Keratinocyte (primary cell): Measurements from ENCODE around the gene SLAMF8. TPM values are rescaled to one million over a fixed set of nuclear protein-coding genes. Genes with fewer than 3 reads are reported as not detected.
A peak's percentile ranks its signal among the peaks of the same experiment; 100 is the strongest.

Source experiments
- DNase-seq: peaks from one replicate; pipeline ENCODE4 v3.0.0-alpha.2; 2011; ENCODE audit warnings: low read depth, missing footprints, low spot score
- FAIRE-seq: peaks from 2 replicates; lab custom pipeline; 2011; peaks lifted over from hg19 to GRCh38; lab: Jason Lieb, UNC
- H2AFZ ChIP-seq: 2 replicates; pipeline ENCODE4 v1.6.0; 2012; ENCODE audit warnings: low read length, control low read depth, inconsistent platforms; ENCODE audit not compliant: control insufficient read depth
- H3K27ac ChIP-seq: 2 replicates; pipeline ENCODE4 v1.5.1; 2011; ENCODE audit warnings: low read length; ENCODE audit not compliant: control insufficient read depth, insufficient read depth
- H3K27me3 ChIP-seq: 3 replicates; pipeline ENCODE4 v1.6.0; 2011; ENCODE audit warnings: low read length; ENCODE audit not compliant: control insufficient read depth, insufficient read depth; ENCODE audit errors: extremely low read depth
- H3K36me3 ChIP-seq, 2 experiments: 2 replicates in 1 of 2; 3 replicates in 1 of 2; pipeline ENCODE4 v1.5.1; 2011; ENCODE audit warnings: low read length in 2 of 2, mild to moderate bottlenecking in 1 of 2; ENCODE audit not compliant: control insufficient read depth in 2 of 2, insufficient read depth in 2 of 2; ENCODE audit errors: extremely low read depth in 1 of 2
- H3K4me1 ChIP-seq: 3 replicates; pipeline ENCODE4 v1.5.1; 2011; ENCODE audit warnings: low read length; ENCODE audit not compliant: control insufficient read depth, insufficient read depth; ENCODE audit errors: extremely low read depth
- H3K4me2 ChIP-seq: 3 replicates; pipeline ENCODE4 v1.6.0; 2011; ENCODE audit warnings: low read depth, low read length; ENCODE audit not compliant: control insufficient read depth, insufficient read depth; ENCODE audit errors: extremely low read depth
- H3K4me3 ChIP-seq, 3 experiments: fragments of 200-600 bp in 1 of 3; sonication (generic) in 1 of 3; 2 replicates in 2 of 3; 3 replicates in 1 of 3; pipeline ENCODE4 v1.5.1; 2011 to 2016; ENCODE audit warnings: low read length in 3 of 3, mild to moderate bottlenecking in 3 of 3, control low read depth in 2 of 3, inconsistent platforms in 1 of 3, low read depth in 1 of 3, mixed read lengths in 1 of 3, mixed run types in 1 of 3, moderate library complexity in 1 of 3; ENCODE audit not compliant: control insufficient read depth in 2 of 3, insufficient read depth in 2 of 3; ENCODE audit errors: extremely low read depth in 1 of 3
- H3K79me2 ChIP-seq: 2 replicates; pipeline ENCODE4 v1.6.0; 2012; ENCODE audit warnings: low read length; ENCODE audit not compliant: control insufficient read depth, insufficient read depth
- H3K9ac ChIP-seq: 3 replicates; pipeline ENCODE4 v1.6.0; 2011; ENCODE audit warnings: low read length; ENCODE audit not compliant: control insufficient read depth, insufficient read depth; ENCODE audit errors: extremely low read depth
- H3K9me1 ChIP-seq: 3 replicates; pipeline ENCODE4 v1.6.0; 2011; ENCODE audit warnings: low read length; ENCODE audit not compliant: control insufficient read depth, insufficient read depth; ENCODE audit errors: extremely low read depth
- H3K9me3 ChIP-seq: 2 replicates; pipeline ENCODE4 v1.5.1; 2012; ENCODE audit warnings: low read depth, low read length; ENCODE audit not compliant: control insufficient read depth
- H4K20me1 ChIP-seq: 3 replicates; pipeline ENCODE4 v1.6.0; 2011; ENCODE audit warnings: low read length; ENCODE audit not compliant: control insufficient read depth, insufficient read depth; ENCODE audit errors: extremely low read depth
- EZH2 ChIP-seq: IDR thresholded peaks from one replicate; pipeline ENCODE4 v1.6.1; 2012; ENCODE audit warnings: inconsistent platforms, mild to moderate bottlenecking, low read length, moderate library complexity
- dilution Hi-C: fragments of 300-500 bp; cut with MboI; formaldehyde crosslinking; loops from one replicate; pipeline ENCODE4 v1.7.0; 2020; ENCODE audit warnings: low sequenced_read_pairs; ENCODE audit not compliant: extremely low pct_ligation_motif_present
- polyA plus RNA-seq, 5 experiments: library from polyadenylated mRNA; depleted of rRNA in 3 of 5; stranded (reverse) in 3 of 5; stranded (forward) in 1 of 5; unstranded in 1 of 5; fragments of >200 nt; gene quantifications; 1 replicate in 1 of 5; 2 replicates in 3 of 5; 3 replicates in 1 of 5; pipeline versions ENCODE4 v1.2.1 to v1.2.3, GENCODE V29; 2011 to 2012; ENCODE audit warnings: missing spikeins in 2 of 5, low read depth in 1 of 5, low replicate concordance in 1 of 5
- TF ChIP-seq, protein P1 (sequence below), 3 experiments: IDR thresholded peaks in 1 of 3; conservative IDR thresholded peaks in 1 of 3; optimal IDR thresholded peaks in 1 of 3; 2 replicates in 2 of 3; 3 replicates in 1 of 3; pipeline versions ENCODE3 to v1.5.1; 2011; ENCODE audit warnings: low read length in 3 of 3, mild to moderate bottlenecking in 3 of 3, moderate library complexity in 2 of 3, control low read depth in 1 of 3, inconsistent platforms in 1 of 3; ENCODE audit not compliant: insufficient read depth in 2 of 3; ENCODE audit errors: extremely low read depth in 1 of 3

SLAMF8 gene
- polyA plus RNA-seq, 1 donor (not counting 4 experiments of a cell fraction or from before 2014, with no cell fraction given): not detected

DNA sequence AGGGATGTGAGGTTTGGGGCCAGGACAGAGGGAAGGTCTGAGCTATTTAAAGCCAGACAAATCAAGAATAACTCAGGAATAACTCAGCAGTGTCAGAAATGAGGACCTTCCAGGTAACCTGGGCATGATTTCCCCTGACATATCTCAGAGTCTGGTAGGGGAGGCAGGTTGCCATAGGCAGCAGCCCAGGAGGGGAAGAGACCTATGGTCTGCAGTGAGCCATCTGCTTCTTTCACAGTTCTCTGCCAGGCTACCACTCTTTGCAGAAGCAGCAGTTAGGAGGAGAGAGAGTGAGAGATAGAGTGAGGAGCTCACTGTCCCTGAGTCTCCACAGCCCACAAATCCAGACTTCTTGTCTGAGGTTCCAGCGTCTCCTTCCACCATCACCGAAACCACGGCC, 42.1 kb downstream of the SLAMF8 start:
- dilution Hi-C loops: no loop called here
- no peaks in the 10 kb centered on the region for H3K9me3 ChIP-seq
- no peak overlapping the region for H2AFZ ChIP-seq
- TF ChIP-seq, protein P1, sequence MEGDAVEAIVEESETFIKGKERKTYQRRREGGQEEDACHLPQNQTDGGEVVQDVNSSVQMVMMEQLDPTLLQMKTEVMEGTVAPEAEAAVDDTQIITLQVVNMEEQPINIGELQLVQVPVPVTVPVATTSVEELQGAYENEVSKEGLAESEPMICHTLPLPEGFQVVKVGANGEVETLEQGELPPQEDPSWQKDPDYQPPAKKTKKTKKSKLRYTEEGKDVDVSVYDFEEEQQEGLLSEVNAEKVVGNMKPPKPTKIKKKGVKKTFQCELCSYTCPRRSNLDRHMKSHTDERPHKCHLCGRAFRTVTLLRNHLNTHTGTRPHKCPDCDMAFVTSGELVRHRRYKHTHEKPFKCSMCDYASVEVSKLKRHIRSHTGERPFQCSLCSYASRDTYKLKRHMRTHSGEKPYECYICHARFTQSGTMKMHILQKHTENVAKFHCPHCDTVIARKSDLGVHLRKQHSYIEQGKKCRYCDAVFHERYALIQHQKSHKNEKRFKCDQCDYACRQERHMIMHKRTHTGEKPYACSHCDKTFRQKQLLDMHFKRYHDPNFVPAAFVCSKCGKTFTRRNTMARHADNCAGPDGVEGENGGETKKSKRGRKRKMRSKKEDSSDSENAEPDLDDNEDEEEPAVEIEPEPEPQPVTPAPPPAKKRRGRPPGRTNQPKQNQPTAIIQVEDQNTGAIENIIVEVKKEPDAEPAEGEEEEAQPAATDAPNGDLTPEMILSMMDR (optimal IDR thresholded peaks at IDR 0.05 in 1 of 3, IDR thresholded peaks at IDR 0.05 in 1 of 3, conservative IDR thresholded peaks at IDR 0.05 in 1 of 3; ENCODE audit: extremely low read depth in 1 of 3, insufficient read depth in 2 of 3, low read length in 3 of 3): no peak
- no peak for TF ChIP-seq EZH2
- H3K9me1 ChIP-seq: peaks cover 4% of the 10 kb centered on the region
- H4K20me1 ChIP-seq: no peaks in the 10 kb centered on the region
- DNase-seq (no peak), FAIRE-seq (peak; percentile 43)
- no peaks in the 10 kb centered on the region for H3K79me2 ChIP-seq
- no peak overlapping the region for H3K4me3 ChIP-seq
- no peaks in the 10 kb centered on the region for H3K36me3 ChIP-seq
- no peak overlapping the region for H3K9ac ChIP-seq
- no peaks in the 10 kb centered on the region for H3K27me3 ChIP-seq
- H3K4me2 ChIP-seq: peak overlapping the region; percentile 25
- H3K27ac ChIP-seq: peak overlapping the region; percentile 32
- peaks cover 74% of the 10 kb centered on the region for H3K4me1 ChIP-seq

DNA sequence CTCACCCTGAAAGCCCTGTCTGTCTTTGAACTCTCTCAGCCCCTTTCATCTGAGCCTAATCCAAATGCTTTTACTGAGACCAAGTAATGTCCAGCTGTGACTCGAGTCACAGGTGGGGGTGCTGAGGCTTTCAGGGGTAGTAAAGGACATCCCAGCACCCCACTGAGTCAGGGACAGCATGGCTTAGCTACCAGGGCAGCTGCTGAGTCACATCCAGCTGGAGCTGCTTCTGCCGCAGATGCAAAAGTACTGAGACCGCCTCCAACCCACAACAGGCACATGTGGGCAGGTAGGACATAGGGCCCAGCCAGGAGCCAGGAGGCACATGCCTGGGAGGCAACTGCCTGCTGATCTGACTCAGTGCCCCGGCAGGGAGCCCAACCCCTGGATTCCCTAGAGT, 42.5 kb downstream of the SLAMF8 start:
- Histone ChIP-seq H4K20me1 (no peaks in the 10 kb centered on the region), H3K4me1 (peaks cover 74% of the 10 kb centered on the region), H3K9me1 (peaks cover 4% of the 10 kb centered on the region), H3K36me3 (no peaks in the 10 kb centered on the region), H3K9me3 (no peaks in the 10 kb centered on the region), H3K27me3 (no peaks in the 10 kb centered on the region), H3K9ac (no peak overlapping the region), H2AFZ (no peak overlapping the region), H3K27ac (peak overlapping the region; percentile 46), H3K4me3 (no peak overlapping the region), H3K4me2 (peak overlapping the region; percentile 34), H3K79me2 (no peaks in the 10 kb centered on the region)
- TF ChIP-seq, protein P1 (optimal IDR thresholded peaks at IDR 0.05 in 1 of 3, IDR thresholded peaks at IDR 0.05 in 1 of 3, conservative IDR thresholded peaks at IDR 0.05 in 1 of 3; ENCODE audit: extremely low read depth in 1 of 3, insufficient read depth in 2 of 3, low read length in 3 of 3): no peak
- no peak for TF ChIP-seq EZH2
- peak; percentile 81 for DNase-seq
- dilution Hi-C loops: no loop called here
- peak; percentile 90 for FAIRE-seq
